Lower leg skin (tissue), 4 donors: Measurements from ENCODE around the gene DBF4B. TPM values are rescaled to one million over a fixed set of nuclear protein-coding genes. Genes with fewer than 3 reads are reported as not detected.
"Not testable (repeated sequence)": the region's sequence is repeated elsewhere in the genome, so short reads cannot be mapped to it uniquely, and the experiment has no call there.

ENCODE experiments used
- DNase-seq, 2 donors: peaks; one replicate each; pipeline ENCODE4 v3.0.0-alpha.2; 2019; ENCODE audit warnings: low spot score in 2 of 2
- H3K4me3 ChIP-seq: fragments of 200-600 bp; sonication (generic); 2 replicates; pipeline ENCODE4 v1.5.1; 2017; ENCODE audit warnings: mild to moderate bottlenecking, low read depth; ENCODE audit not compliant: poor library complexity, severe bottlenecking
- CTCF ChIP-seq, 3 donors: fragments of 450-650 bp; IDR thresholded peaks; one replicate each; pipeline ENCODE4 v1.5.1; 2016; ENCODE audit warnings: antibody characterized with exemption in 3 of 3, mild to moderate bottlenecking in 3 of 3, moderate library complexity in 2 of 3
- POLR2A ChIP-seq, 2 donors: fragments of 450-650 bp; IDR thresholded peaks; one replicate each; pipeline ENCODE4 v1.6.1; 2016 to 2017; ENCODE audit warnings: antibody characterized with exemption in 2 of 2, mild to moderate bottlenecking in 1 of 2, moderate library complexity in 1 of 2
- WGBS, 2 donors: methylation state at CpG; one replicate each; pipeline ENCODE4 v1.1.5; 2018; 5-methylcytosine and 5-hydroxymethylcytosine counted together
- intact Hi-C: fragments of 100-400 bp; cut with DNase I; formaldehyde crosslinking; loops from one replicate; pipeline ENCODE4 v1.15.0; 2023; ENCODE audit warnings: low total_unique reads
- total RNA-seq, 4 donors: library from RNA; depleted of rRNA; stranded (reverse); fragments of >200 nt; gene quantifications; one replicate each; pipeline ENCODE4 v1.1.0, GENCODE V29; 2016

The DBF4B gene
- total RNA-seq, 4 donors from 2014 or later, result 1.3 to 3.5 (median 2.1) TPM

GRCh38 chr17:44672479-44673093 lies 35.9 kb upstream of the DBF4B start:
- TF ChIP-seq CTCF (IDR thresholded peaks at IDR 0.05) (no peak), POLR2A (IDR thresholded peaks at IDR 0.05) (no peak)
- no peak overlapping the region for H3K4me3 ChIP-seq
- intact Hi-C loops, result no loop called here
- no peak for DNase-seq

GRCh38 chr17:44673893-44674292 lies 34.6 kb upstream of the DBF4B start:
- H3K4me3 ChIP-seq, result no peak overlapping the region
- intact Hi-C loops, result no loop called here
- no peak for TF ChIP-seq POLR2A (IDR thresholded peaks at IDR 0.05)
- no peak for TF ChIP-seq CTCF (IDR thresholded peaks at IDR 0.05)
- no peak for DNase-seq
- WGBS, 2 donors, result 87 to 90% methylated on average over 2 of the region's 2 CpGs

DNA sequence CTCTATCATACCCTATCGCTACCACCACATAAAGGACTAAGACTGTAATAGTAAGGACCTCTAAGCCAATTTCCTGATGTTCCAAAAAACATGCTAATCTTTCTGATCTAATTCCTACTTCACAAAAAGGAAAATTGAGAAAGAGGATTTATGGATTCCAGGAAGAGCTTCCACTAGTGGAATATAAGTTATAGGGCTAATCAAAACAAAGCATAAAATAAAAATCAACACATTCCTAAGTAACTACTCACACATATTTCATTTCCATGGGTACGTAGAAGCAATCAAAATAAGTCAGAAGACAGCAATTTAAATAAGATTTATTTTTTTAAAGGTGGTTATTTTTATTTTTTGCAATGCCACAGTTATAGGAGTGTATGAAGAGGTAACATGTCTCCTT lies 31.3 kb upstream of the DBF4B start:
- no peak for DNase-seq
- intact Hi-C loops, result no loop called here
- WGBS, 2 donors, result 66 to 69% methylated on average over 2 of the region's 2 CpGs
- no peak for TF ChIP-seq CTCF (IDR thresholded peaks at IDR 0.05)
- no peak for TF ChIP-seq POLR2A (IDR thresholded peaks at IDR 0.05)
- H3K4me3 ChIP-seq, result no peak overlapping the region

DNA sequence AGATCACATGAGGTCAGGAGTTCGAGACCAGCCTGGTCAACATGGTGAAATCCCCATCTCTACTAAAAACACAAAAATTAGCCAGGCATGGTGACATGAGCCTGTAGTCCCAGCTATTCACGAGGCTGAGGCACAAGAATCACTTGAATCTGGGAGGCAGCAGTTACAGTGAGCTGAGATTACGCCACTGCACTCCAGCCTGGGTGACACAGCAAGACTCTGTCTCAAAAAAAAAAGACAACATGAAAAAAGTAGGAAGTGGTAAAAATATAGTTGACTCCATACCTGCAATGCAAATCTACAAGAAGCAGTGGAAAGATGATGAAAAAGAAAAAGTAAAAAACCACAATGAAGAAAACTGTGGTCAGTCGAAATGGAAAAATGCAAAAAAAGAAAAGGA lies 25.2 kb upstream of the DBF4B start:
- intact Hi-C loops, DNase-seq, H3K4me3 ChIP-seq: not testable (repeated sequence)
- 87 to 89% methylated on average over 4 of the region's 4 CpGs for WGBS, 2 donors

DNA sequence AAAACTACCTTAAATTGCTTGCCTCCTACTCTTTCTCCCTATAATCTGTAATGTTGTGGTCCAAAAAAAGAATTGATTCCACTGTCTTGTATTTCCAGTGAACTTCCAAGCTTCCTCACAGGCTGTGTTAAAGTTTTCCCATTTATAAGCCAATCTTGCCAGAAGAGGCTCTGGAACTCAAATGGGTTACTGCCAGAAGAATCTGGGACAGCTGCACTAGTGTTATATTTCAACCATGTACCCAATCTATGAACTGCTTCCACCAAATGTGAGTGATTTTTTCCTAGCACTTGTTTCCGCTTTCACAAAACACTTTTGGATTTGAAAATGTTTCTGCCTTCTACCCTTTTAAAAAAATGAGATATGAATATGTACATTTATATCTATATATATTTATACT lies 20.7 kb upstream of the DBF4B start:
- TF ChIP-seq CTCF (IDR thresholded peaks at IDR 0.05), result no peak
- no peak for TF ChIP-seq POLR2A (IDR thresholded peaks at IDR 0.05)
- 84 to 89% methylated on average over 1 of the region's 1 CpG for WGBS, 2 donors
- no peak for DNase-seq
- no peak overlapping the region for H3K4me3 ChIP-seq
- intact Hi-C loops, result no loop called here

- TF ChIP-seq CTCF (IDR thresholded peaks at IDR 0.05) (no peak), POLR2A (IDR thresholded peaks at IDR 0.05) (no peak)
- no peak for DNase-seq
- intact Hi-C loops, result no loop called here
- no peak overlapping the region for H3K4me3 ChIP-seq
- WGBS, 2 donors, result 81% methylated on average over 2 of the region's 2 CpGs
Measured at GRCh38 chr17:44688200-44688599, 20.3 kb upstream of the DBF4B start.
